Keratinocyte (primary cell): ENCODE measurements around the gene PPARGC1A. TPM values are rescaled to one million over a fixed set of nuclear protein-coding genes. Genes with fewer than 3 reads are reported as not detected.

Source experiments
- DNase-seq: peaks from one replicate; pipeline ENCODE4 v3.0.0-alpha.2; 2011; ENCODE audit warnings: low read depth, missing footprints, low spot score
- FAIRE-seq: peaks from 2 replicates; lab custom pipeline; 2011; peaks lifted over from hg19 to GRCh38; lab: Jason Lieb, UNC
- H2AFZ ChIP-seq: 2 replicates; pipeline ENCODE4 v1.6.0; 2012; ENCODE audit warnings: low read length, control low read depth, inconsistent platforms; ENCODE audit not compliant: control insufficient read depth
- H3K27ac ChIP-seq: 2 replicates; pipeline ENCODE4 v1.5.1; 2011; ENCODE audit warnings: low read length; ENCODE audit not compliant: control insufficient read depth, insufficient read depth
- H3K27me3 ChIP-seq: 3 replicates; pipeline ENCODE4 v1.6.0; 2011; ENCODE audit warnings: low read length; ENCODE audit not compliant: control insufficient read depth, insufficient read depth; ENCODE audit errors: extremely low read depth
- H3K36me3 ChIP-seq, 2 experiments: 2 replicates in 1 of 2; 3 replicates in 1 of 2; pipeline ENCODE4 v1.5.1; 2011; ENCODE audit warnings: low read length in 2 of 2, mild to moderate bottlenecking in 1 of 2; ENCODE audit not compliant: control insufficient read depth in 2 of 2, insufficient read depth in 2 of 2; ENCODE audit errors: extremely low read depth in 1 of 2
- H3K4me1 ChIP-seq: 3 replicates; pipeline ENCODE4 v1.5.1; 2011; ENCODE audit warnings: low read length; ENCODE audit not compliant: control insufficient read depth, insufficient read depth; ENCODE audit errors: extremely low read depth
- H3K4me2 ChIP-seq: 3 replicates; pipeline ENCODE4 v1.6.0; 2011; ENCODE audit warnings: low read depth, low read length; ENCODE audit not compliant: control insufficient read depth, insufficient read depth; ENCODE audit errors: extremely low read depth
- H3K4me3 ChIP-seq, 3 experiments: fragments of 200-600 bp in 1 of 3; sonication (generic) in 1 of 3; 2 replicates in 2 of 3; 3 replicates in 1 of 3; pipeline ENCODE4 v1.5.1; 2011 to 2016; ENCODE audit warnings: low read length in 3 of 3, mild to moderate bottlenecking in 3 of 3, control low read depth in 2 of 3, inconsistent platforms in 1 of 3, low read depth in 1 of 3, mixed read lengths in 1 of 3, mixed run types in 1 of 3, moderate library complexity in 1 of 3; ENCODE audit not compliant: control insufficient read depth in 2 of 3, insufficient read depth in 2 of 3; ENCODE audit errors: extremely low read depth in 1 of 3
- H3K79me2 ChIP-seq: 2 replicates; pipeline ENCODE4 v1.6.0; 2012; ENCODE audit warnings: low read length; ENCODE audit not compliant: control insufficient read depth, insufficient read depth
- H3K9ac ChIP-seq: 3 replicates; pipeline ENCODE4 v1.6.0; 2011; ENCODE audit warnings: low read length; ENCODE audit not compliant: control insufficient read depth, insufficient read depth; ENCODE audit errors: extremely low read depth
- H3K9me1 ChIP-seq: 3 replicates; pipeline ENCODE4 v1.6.0; 2011; ENCODE audit warnings: low read length; ENCODE audit not compliant: control insufficient read depth, insufficient read depth; ENCODE audit errors: extremely low read depth
- H3K9me3 ChIP-seq: 2 replicates; pipeline ENCODE4 v1.5.1; 2012; ENCODE audit warnings: low read depth, low read length; ENCODE audit not compliant: control insufficient read depth
- H4K20me1 ChIP-seq: 3 replicates; pipeline ENCODE4 v1.6.0; 2011; ENCODE audit warnings: low read length; ENCODE audit not compliant: control insufficient read depth, insufficient read depth; ENCODE audit errors: extremely low read depth
- CTCF ChIP-seq, 3 experiments: IDR thresholded peaks in 1 of 3; conservative IDR thresholded peaks in 1 of 3; optimal IDR thresholded peaks in 1 of 3; 2 replicates in 2 of 3; 3 replicates in 1 of 3; pipeline versions ENCODE3 to v1.5.1; 2011; ENCODE audit warnings: low read length in 3 of 3, mild to moderate bottlenecking in 3 of 3, moderate library complexity in 2 of 3, control low read depth in 1 of 3, inconsistent platforms in 1 of 3; ENCODE audit not compliant: insufficient read depth in 2 of 3; ENCODE audit errors: extremely low read depth in 1 of 3
- EZH2 ChIP-seq: IDR thresholded peaks from one replicate; pipeline ENCODE4 v1.6.1; 2012; ENCODE audit warnings: inconsistent platforms, mild to moderate bottlenecking, low read length, moderate library complexity
- dilution Hi-C: fragments of 300-500 bp; cut with MboI; formaldehyde crosslinking; loops from one replicate; pipeline ENCODE4 v1.7.0; 2020; ENCODE audit warnings: low sequenced_read_pairs; ENCODE audit not compliant: extremely low pct_ligation_motif_present
- polyA plus RNA-seq, 5 experiments: library from polyadenylated mRNA; depleted of rRNA in 3 of 5; stranded (reverse) in 3 of 5; stranded (forward) in 1 of 5; unstranded in 1 of 5; fragments of >200 nt; gene quantifications; 1 replicate in 1 of 5; 2 replicates in 3 of 5; 3 replicates in 1 of 5; pipeline versions ENCODE4 v1.2.1 to v1.2.3, GENCODE V29; 2011 to 2012; ENCODE audit warnings: missing spikeins in 2 of 5, low read depth in 1 of 5, low replicate concordance in 1 of 5

PPARGC1A gene
- polyA plus RNA-seq, 1 donor (not counting 4 experiments of a cell fraction or from before 2014, with no cell fraction given), result 0.18 TPM

- Histone ChIP-seq H3K4me3 (peak overlapping the region in 1 of 3 experiments; percentile 49), H3K36me3 (no peaks in the 10 kb centered on the region), H3K4me2 (peak overlapping the region; percentile 65), H3K9me1 (no peaks in the 10 kb centered on the region), H3K4me1 (peaks cover 29% of the 10 kb centered on the region), H3K9ac (no peak overlapping the region), H4K20me1 (no peaks in the 10 kb centered on the region), H3K27me3 (no peaks in the 10 kb centered on the region), H2AFZ (no peak overlapping the region), H3K27ac (no peak overlapping the region), H3K79me2 (no peaks in the 10 kb centered on the region), H3K9me3 (no peaks in the 10 kb centered on the region)
- dilution Hi-C loops, result no loop called here
- FAIRE-seq (peak; percentile 9), DNase-seq (no peak)
- TF ChIP-seq EZH2, result no peak
- no peak for TF ChIP-seq CTCF (optimal IDR thresholded peaks at IDR 0.05 in 1 of 3, IDR thresholded peaks at IDR 0.05 in 1 of 3, conservative IDR thresholded peaks at IDR 0.05 in 1 of 3; ENCODE audit: extremely low read depth in 1 of 3, insufficient read depth in 2 of 3, low read length in 3 of 3)
Measured at GRCh38 chr4:23887989-23888388, 1.9 kb downstream of the PPARGC1A start.

- Histone ChIP-seq H3K4me1 (peaks cover 29% of the 10 kb centered on the region), H3K36me3 (no peaks in the 10 kb centered on the region), H2AFZ (no peak overlapping the region), H3K79me2 (no peaks in the 10 kb centered on the region), H4K20me1 (no peaks in the 10 kb centered on the region), H3K9me1 (no peaks in the 10 kb centered on the region), H3K4me3 (no peak overlapping the region), H3K27ac (no peak overlapping the region), H3K9ac (no peak overlapping the region), H3K9me3 (no peaks in the 10 kb centered on the region), H3K4me2 (no peak overlapping the region), H3K27me3 (no peaks in the 10 kb centered on the region)
- DNase-seq (no peak), FAIRE-seq (no peak)
- dilution Hi-C loops, result no loop called here
- no peak for TF ChIP-seq CTCF (optimal IDR thresholded peaks at IDR 0.05 in 1 of 3, IDR thresholded peaks at IDR 0.05 in 1 of 3, conservative IDR thresholded peaks at IDR 0.05 in 1 of 3; ENCODE audit: extremely low read depth in 1 of 3, insufficient read depth in 2 of 3, low read length in 3 of 3)
- no peak for TF ChIP-seq EZH2
Measured at GRCh38 chr4:23887173-23887572, 2.7 kb downstream of the PPARGC1A start.
